GM10847 (cell line): ENCODE measurements around the gene ITGB7.

Experiments
- POLR2A ChIP-seq: IDR thresholded peaks from 2 replicates; pipeline ENCODE4 v1.6.1; 2011; ENCODE audit not compliant: insufficient read length; ENCODE audit errors: extremely low read depth

Gene ITGB7

GRCh38 chr12:53181935-53182334 is 25.1 kb downstream of the ITGB7 start:
- no peak for TF ChIP-seq POLR2A

- no peak for TF ChIP-seq POLR2A
Observed at GRCh38 chr12:53180931-53181645, 26.0 kb downstream of the ITGB7 start.

- peak; percentile 65 for TF ChIP-seq POLR2A
Observed at GRCh38 chr12:53180220-53180930, 26.7 kb downstream of the ITGB7 start, which contains the start of the genes CSAD and ZNF740. Gene CSAD (minus strand): TSS chr12:53180925. CDS start chr12:53173470, 7,455 bp downstream. Gene ZNF740 (plus strand): TSS chr12:53180722. CDS start chr12:53181984, 1,262 bp downstream.

- TF ChIP-seq POLR2A, result no peak
Observed at GRCh38 chr12:53179687-53180219, 27.3 kb downstream of the ITGB7 start.

- no peak for TF ChIP-seq POLR2A
Observed at GRCh38 chr12:53176750-53177149, 30.3 kb downstream of the ITGB7 start.

- TF ChIP-seq POLR2A, result no peak
Observed at GRCh38 chr12:53174881-53175491, 32.1 kb downstream of the ITGB7 start.

GRCh38 chr12:53173085-53173715 is 33.9 kb downstream of the ITGB7 start:
- TF ChIP-seq POLR2A, result no peak

GRCh38 chr12:53172352-53172751 is 34.7 kb downstream of the ITGB7 start:
- no peak for TF ChIP-seq POLR2A

GRCh38 chr12:53171725-53172329 is 35.2 kb downstream of the ITGB7 start:
- no peak for TF ChIP-seq POLR2A

- no peak for TF ChIP-seq POLR2A
Observed at GRCh38 chr12:53170876-53171724, 36.0 kb downstream of the ITGB7 start.

- no peak for TF ChIP-seq POLR2A
Observed at GRCh38 chr12:53170215-53170614, 36.8 kb downstream of the ITGB7 start.

- no peak for TF ChIP-seq POLR2A
Observed at GRCh38 chr12:53169644-53170043, 37.4 kb downstream of the ITGB7 start.

GRCh38 chr12:53166837-53167236 is 40.2 kb downstream of the ITGB7 start:
- no peak for TF ChIP-seq POLR2A

- TF ChIP-seq POLR2A, result no peak
Observed at GRCh38 chr12:53161119-53161911, 45.7 kb downstream of the ITGB7 start.

GRCh38 chr12:53160673-53161072 is 46.4 kb downstream of the ITGB7 start:
- no peak for TF ChIP-seq POLR2A
